K562 (cell line): Measurements from ENCODE around the gene ZBTB44. TPM values are rescaled to one million over a fixed set of nuclear protein-coding genes. Genes with fewer than 3 reads are reported as not detected.

ENCODE experiments used
- CEBPG ChIP-seq, 3 experiments: fragments of 200-800 bp in 1 of 3; sonication (Bioruptor generic) in 1 of 3; sonication (generic) in 1 of 3; formaldehyde crosslinking in 1 of 3; IDR thresholded peaks in 2 of 3; conservative IDR thresholded peaks in 1 of 3; 2 replicates each; pipeline versions ENCODE4 v1.6.1 to v1.8.0; 2016 to 2022; ENCODE audit warnings: missing compliant biosample characterization in 2 of 3, missing genetic modification characterization in 2 of 3, mild to moderate bottlenecking in 1 of 3, missing genetic modification reagents in 1 of 3
- FOXP4 ChIP-seq: sonication (generic); formaldehyde crosslinking; IDR thresholded peaks from 2 replicates; pipeline ENCODE4 v1.8.0; 2022; ENCODE audit warnings: mild to moderate bottlenecking, missing genetic modification reagents, borderline replicate concordance
- GTF2A2 ChIP-seq: IDR thresholded peaks from 2 replicates; pipeline ENCODE4 v1.6.1; 2016; ENCODE audit warnings: mild to moderate bottlenecking, missing genetic modification characterization, missing compliant biosample characterization
- HCFC1 ChIP-seq: IDR thresholded peaks from 2 replicates; pipeline ENCODE4 v1.6.1; 2012; ENCODE audit warnings: low read depth, low read length, improper control_type of control experiment
- LARP7 ChIP-seq: fragments of 450-650 bp; IDR thresholded peaks from 2 replicates; pipeline ENCODE4 v1.6.1; 2016
- NCOA6 ChIP-seq: fragments of 450-650 bp; IDR thresholded peaks from 2 replicates; pipeline ENCODE4 v1.6.1; 2017; ENCODE audit warnings: mild to moderate bottlenecking
- NUFIP1 ChIP-seq: fragments of 450-650 bp; IDR thresholded peaks from 2 replicates; pipeline ENCODE4 v1.6.1; 2018; ENCODE audit not compliant: partially characterized antibody
- PHTF2 ChIP-seq: fragments of 250-450 bp; sonication (Bioruptor Pico); IDR thresholded peaks from 2 replicates; pipeline ENCODE4 v1.5.0; 2021; ENCODE audit warnings: mild to moderate bottlenecking
- POLR2B ChIP-seq: fragments of 450-650 bp; IDR thresholded peaks from 2 replicates; pipeline ENCODE4 v1.6.1; 2018; ENCODE audit warnings: low read depth; ENCODE audit not compliant: partially characterized antibody
- RFX1 ChIP-seq: fragments of 450-650 bp; IDR thresholded peaks from 2 replicates; pipeline ENCODE4 v1.6.1; 2016; ENCODE audit warnings: mild to moderate bottlenecking, moderate library complexity
- SMARCB1 ChIP-seq: IDR thresholded peaks from 2 replicates; pipeline ENCODE4 v1.6.1; 2011; ENCODE audit warnings: improper control_type of control experiment, low read depth; ENCODE audit not compliant: insufficient read length
- THRB ChIP-seq: fragments of 450-650 bp; formaldehyde crosslinking; conservative IDR thresholded peaks from 2 replicates; pipeline ENCODE4 v1.4.0; 2022; ENCODE audit warnings: mild to moderate bottlenecking, missing genetic modification characterization
- ZFP1 ChIP-seq: fragments of 450-650 bp; formaldehyde crosslinking; IDR thresholded peaks from 2 replicates; pipeline ENCODE4 v1.4.0; 2020; ENCODE audit warnings: mild to moderate bottlenecking, mixed read lengths
- ZNF347 ChIP-seq: fragments of 450-650 bp; formaldehyde crosslinking; IDR thresholded peaks from 2 replicates; pipeline ENCODE4 v1.4.0; 2020; ENCODE audit warnings: low read depth, mild to moderate bottlenecking, moderate library complexity
- polyA plus RNA-seq, 8 experiments: library from polyadenylated mRNA; depleted of rRNA in 4 of 8; stranded (reverse) in 5 of 8; unstranded in 3 of 8; fragments of >200 nt; fragmentation: Nextera tagmentation in 2 of 8; fragmentation: Illumina TruSeq in 1 of 8; extraction: Ambion mirVana in 2 of 8; extraction: Trizol in 1 of 8; gene quantifications; 2 replicates each; pipeline versions ENCODE4 v1.2.1 to v1.2.3, GENCODE V29; 2011 to 2014; ENCODE audit warnings: inconsistent platforms in 1 of 8, missing spikeins in 1 of 8
- total RNA-seq, 7 experiments: library from RNA; depleted of rRNA in 6 of 7; stranded (reverse); fragments of >200 nt in 6 of 7; fragmentation: Illumina TruSeq in 2 of 7; extraction: Trizol in 2 of 7; gene quantifications; 2 replicates each; pipeline versions ENCODE4 v1.2.1 to v1.2.3, GENCODE V29; 2011 to 2021; ENCODE audit warnings: low replicate concordance in 1 of 7

The ZBTB44 gene
- total and polyA plus RNA-seq, 9 of the 15 experiments (the other 6 are each of a cell fraction or from before 2014, with no cell fraction given) = 4.7 to 27.1 (median 17.3) TPM

DNA sequence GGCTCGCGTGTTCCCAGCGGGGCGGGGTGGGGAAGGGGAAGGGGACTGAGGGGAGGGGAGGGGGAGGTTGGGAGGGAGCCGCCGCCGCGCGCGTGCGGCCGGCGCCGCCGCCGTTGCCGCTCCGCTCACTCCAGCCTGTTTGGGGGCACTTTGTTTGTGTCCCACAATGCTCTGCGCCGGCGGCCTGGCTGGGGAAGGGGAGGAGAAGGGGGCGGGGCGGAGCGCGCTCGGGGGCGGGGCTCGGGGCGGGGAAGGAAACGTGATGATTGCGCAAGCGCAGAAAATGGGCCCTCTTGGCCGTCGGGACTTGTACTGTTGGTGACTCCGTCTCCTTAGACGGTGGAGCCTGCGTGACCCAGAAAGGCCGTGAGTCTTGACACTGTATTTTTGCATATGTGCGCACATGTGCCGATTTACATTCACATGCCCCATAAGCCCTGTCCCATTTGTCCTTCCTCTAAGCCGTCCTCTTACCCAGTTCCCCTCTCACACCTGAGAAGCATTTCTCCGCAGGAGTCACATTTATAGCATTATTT lies at the start of gene ZBTB44 (continued):
- TF ChIP-seq FOXP4 = no peak
- no peak for TF ChIP-seq NUFIP1
- TF ChIP-seq CEBPG (CRISPR knock-in tag; IDR thresholded peaks at IDR 0.05) = peak; percentile 77
- peak; percentile 97 to 99 for TF ChIP-seq CEBPG (tag; conservative IDR thresholded peaks at IDR 0.05 in 1 of 2, IDR thresholded peaks at IDR 0.05 in 1 of 2)
- TF ChIP-seq GTF2A2 (tag) = no peak
- TF ChIP-seq NCOA6 = peak; percentile 66
- TF ChIP-seq HCFC1 = no peak
- TF ChIP-seq RFX1 = no peak
- no peak for TF ChIP-seq POLR2B
- TF ChIP-seq ZFP1 (CRISPR knock-in tag) = no peak
- no peak for TF ChIP-seq PHTF2 (CRISPR knock-in tag)
- TF ChIP-seq ZNF347 (CRISPR knock-in tag) = no peak
- TF ChIP-seq SMARCB1 = no peak
- TF ChIP-seq LARP7 = no peak
- no peak for TF ChIP-seq THRB
